HG03095 (cell line): ENCODE results near the gene IFI27L1.

ENCODE experiments used
- ATAC-seq: cut with Tn5 transposase; IDR thresholded peaks from one replicate; pipeline ENCODE4 v1.9.1; 2021; ENCODE audit warnings: moderate library complexity; ENCODE audit not compliant: unreplicated experiment

The IFI27L1 gene

DNA sequence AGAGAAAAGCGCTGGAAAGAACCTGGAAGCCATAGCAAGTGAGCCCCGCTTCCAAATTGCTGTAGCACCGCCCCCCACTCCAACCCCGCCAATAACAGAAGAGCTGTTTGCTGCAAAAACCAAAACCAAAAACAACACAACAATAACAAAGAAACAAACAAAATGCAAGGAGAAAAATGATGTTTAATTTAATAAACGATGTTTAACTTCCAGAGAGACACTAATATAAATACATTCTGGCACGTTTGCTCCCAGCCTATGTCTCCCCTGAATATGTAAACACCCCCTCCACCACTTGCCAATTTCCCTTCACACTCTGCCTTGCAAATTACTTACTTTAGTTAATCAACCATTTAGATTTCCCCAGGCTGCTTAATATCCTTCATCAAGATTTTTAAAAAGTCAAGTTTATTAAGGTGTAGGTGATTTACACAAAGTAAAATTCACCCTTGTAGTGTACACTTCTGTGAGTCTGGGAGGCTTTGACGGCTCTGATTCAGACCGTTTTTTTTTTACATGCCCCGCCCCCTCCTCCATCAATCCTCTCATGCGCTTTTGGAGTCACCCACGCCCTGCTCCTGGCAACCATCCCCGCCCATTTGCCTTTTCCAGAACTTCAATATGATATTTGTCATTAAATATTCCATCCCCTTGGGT, 48.8 kb downstream of the IFI27L1 start:
- ATAC-seq: no peak

GRCh38 chr14:94132285-94132887, 51.3 kb downstream of the IFI27L1 start:
- no peak for ATAC-seq

- ATAC-seq: no peak
These were observed 54.4 kb downstream of the IFI27L1 start for GRCh38 chr14:94135476-94135875.

DNA sequence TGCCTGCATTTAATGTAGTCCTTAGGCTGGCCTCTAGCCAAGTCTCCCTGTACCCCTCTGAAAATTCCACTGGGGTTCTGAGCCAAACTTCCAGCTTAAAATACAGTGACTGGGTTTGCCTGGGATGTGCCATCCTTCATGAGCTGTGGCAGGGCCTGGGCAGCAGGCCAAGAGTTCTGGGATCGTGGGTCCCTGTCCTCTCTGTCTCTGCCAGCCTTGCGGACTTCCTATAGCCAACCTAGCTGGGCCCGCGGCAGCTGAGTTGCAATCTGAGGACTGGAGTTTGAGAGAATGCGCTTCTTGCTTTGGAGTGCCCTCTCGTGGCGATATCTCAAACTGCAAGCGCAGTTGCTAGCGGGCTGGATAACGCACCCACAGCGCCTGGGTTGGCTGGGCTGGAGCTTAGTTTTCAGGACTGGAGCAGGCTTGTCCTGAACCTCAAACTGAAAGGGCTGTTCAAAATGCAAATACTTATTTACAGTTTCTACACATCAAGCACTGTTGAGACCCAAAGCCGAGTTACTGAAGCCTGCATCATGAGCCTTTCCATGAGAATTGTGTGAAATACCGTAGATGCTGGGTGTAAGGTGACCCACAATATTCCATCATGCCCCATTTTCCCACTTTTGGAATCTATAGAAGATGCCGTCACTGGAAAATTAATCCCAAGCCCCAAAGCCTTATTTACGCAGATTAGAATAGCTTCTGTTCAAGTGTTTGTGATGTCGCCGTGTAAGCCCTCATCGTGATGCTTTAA, 55.6 kb downstream of the IFI27L1 start:
- ATAC-seq: peak; percentile 78

DNA sequence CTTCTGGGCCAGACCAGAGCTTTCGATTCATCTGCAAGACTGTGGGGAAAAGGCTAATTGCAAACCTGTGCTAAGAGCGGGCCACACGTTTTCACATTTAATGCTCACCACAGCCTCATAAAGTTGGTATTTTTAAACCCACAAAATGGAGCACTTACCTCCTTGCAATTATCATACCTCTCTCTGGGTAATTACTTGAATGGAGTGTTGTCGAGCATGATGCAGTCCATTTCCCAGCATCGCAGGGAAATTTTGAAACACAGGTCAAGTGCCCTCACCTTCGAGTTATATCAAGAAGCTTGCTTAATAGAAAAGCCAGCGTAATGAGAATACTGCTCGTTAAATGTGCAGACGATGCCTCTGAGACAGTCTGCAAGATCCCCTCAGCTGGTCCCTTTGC, 57.1 kb downstream of the IFI27L1 start:
- ATAC-seq: no peak

GRCh38 chr14:94139006-94139405, 57.9 kb downstream of the IFI27L1 start:
- ATAC-seq: no peak

- no peak for ATAC-seq
These were observed 58.3 kb downstream of the IFI27L1 start for GRCh38 chr14:94139421-94139820.

DNA sequence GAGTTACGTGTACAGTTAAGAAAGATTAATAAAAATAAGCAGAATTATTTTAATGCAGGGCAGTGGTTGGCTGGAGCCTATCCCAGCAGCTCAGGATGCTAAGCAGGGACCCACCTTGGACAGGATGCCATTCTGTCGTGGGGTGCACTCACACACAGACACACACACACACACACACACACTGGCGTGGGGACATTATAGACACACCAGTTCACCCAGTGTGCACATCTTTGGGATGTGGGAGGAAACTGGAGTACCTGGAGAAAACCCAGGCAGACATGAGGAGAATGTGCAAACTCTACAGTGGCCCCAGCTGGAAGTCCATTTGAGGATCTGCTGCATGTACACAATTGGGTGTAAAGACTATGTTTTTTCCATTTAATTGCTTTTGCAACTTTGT, 61.1 kb downstream of the IFI27L1 start:
- ATAC-seq: no peak

DNA sequence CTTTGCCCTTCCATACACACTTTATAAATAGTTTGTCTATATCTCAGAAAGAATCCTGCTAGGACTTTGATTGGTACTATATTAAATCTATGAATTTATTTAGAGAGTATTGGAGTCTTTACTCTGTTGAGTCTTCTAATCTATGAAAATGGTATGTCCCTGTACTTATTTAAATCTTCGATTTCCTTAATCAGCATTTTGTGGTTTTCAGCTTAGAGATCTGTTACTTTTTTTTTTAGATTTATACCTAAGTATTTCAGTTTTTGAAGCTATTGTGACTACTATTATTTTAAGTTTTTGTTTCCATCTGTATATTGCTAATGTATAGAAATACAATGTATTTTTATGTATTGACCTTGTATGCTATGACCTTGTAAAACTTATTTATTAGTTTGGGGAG, 61.7 kb downstream of the IFI27L1 start:
- ATAC-seq: no peak

DNA sequence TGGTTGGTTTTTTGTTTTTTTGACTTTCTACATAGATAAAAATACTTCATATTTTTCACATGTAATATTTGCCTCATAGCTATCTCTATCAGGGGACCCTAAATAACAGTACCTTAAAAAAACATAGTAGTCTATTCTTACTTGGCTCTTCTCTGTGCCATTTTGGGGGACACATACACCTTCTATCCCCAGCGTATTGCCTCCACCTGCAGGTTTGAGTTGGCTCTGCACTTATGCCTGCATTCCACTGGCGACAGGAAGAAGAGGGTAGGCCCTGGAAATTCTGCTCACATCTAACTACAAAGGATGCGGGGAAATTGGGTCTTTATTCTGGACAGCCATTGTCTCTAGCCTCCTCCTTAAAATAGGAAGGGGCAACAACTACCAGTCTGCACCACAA, 62.1 kb downstream of the IFI27L1 start:
- ATAC-seq: no peak

- ATAC-seq: no peak
These were observed 62.6 kb downstream of the IFI27L1 start for GRCh38 chr14:94143711-94144110.

DNA sequence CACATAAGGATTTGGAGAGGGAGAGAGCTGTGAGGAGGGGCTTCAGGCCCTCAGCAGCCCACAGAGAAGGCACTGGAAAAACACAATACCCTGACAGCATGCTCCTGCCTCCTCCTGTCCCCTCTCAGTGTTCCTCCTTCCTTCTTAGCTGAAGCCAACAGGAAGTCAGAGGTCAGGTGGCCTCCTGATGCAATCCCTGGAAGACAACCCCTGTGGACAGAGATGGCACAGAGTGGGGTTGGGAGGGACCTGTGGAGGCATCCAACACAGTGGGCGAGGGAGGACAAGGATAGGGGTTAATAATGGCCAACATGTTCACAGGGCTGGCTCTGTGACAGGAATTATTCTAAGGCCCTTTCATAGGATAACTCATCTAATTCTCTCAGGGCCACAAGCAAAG, 63.7 kb downstream of the IFI27L1 start:
- no peak for ATAC-seq

GRCh38 chr14:94145902-94146527, 64.9 kb downstream of the IFI27L1 start:
- ATAC-seq: no peak
